AML-193 (cell line): Measurements from ENCODE around the gene PPEF2.

Experiments
- DNase-seq, 2 experiments: peaks; one replicate each; lab custom pipeline; 2025; lab: John Stamatoyannopoulos, UW

The PPEF2 gene

GRCh38 chr4:75831856-75832405 is 70.3 kb downstream of the PPEF2 start:
- DNase-seq, result peak; percentile 37 to 49

- DNase-seq, result no peak
Measured at GRCh38 chr4:75830906-75831305, 71.3 kb downstream of the PPEF2 start.

GRCh38 chr4:75823812-75824211 is 78.4 kb downstream of the PPEF2 start:
- no peak for DNase-seq

GRCh38 chr4:75822416-75822815 is 79.8 kb downstream of the PPEF2 start:
- DNase-seq, result no peak

GRCh38 chr4:75821966-75822365 is 80.3 kb downstream of the PPEF2 start:
- no peak for DNase-seq

- DNase-seq, result no peak
Measured at GRCh38 chr4:75821216-75821615, 81.0 kb downstream of the PPEF2 start.

- DNase-seq, result no peak
Measured at GRCh38 chr4:75820676-75821075, 81.6 kb downstream of the PPEF2 start.

GRCh38 chr4:75820197-75820596 is 82.1 kb downstream of the PPEF2 start:
- no peak for DNase-seq

- no peak for DNase-seq
Measured at GRCh38 chr4:75819121-75819520, 83.1 kb downstream of the PPEF2 start.

- no peak for DNase-seq
Measured at GRCh38 chr4:75817901-75818300, 84.4 kb downstream of the PPEF2 start.
